Fibroblast of the aortic adventitia (primary cell): Measurements from ENCODE around the gene BCOR. TPM values are rescaled to one million over a fixed set of nuclear protein-coding genes. Genes with fewer than 3 reads are reported as not detected.

Experiments
- DNase-seq: peaks from one replicate; pipeline ENCODE4 v3.0.0-alpha.2; 2010; ENCODE audit warnings: low read depth
- H3K4me3 ChIP-seq: 2 replicates; pipeline ENCODE4 v1.5.1; 2011; ENCODE audit warnings: low read depth, mild to moderate bottlenecking, control low read depth, low read length, moderate library complexity
- total RNA-seq: library from RNA; depleted of rRNA; stranded (reverse); fragments of >200 nt; gene quantifications from 2 replicates; pipeline ENCODE4 v1.2.3, GENCODE V29; 2012; ENCODE audit warnings: low replicate concordance
- TF ChIP-seq, protein P1 (sequence below): IDR thresholded peaks from 2 replicates; pipeline ENCODE4 v1.5.1; 2011; ENCODE audit warnings: mild to moderate bottlenecking, low read length, control low read depth, inconsistent platforms; ENCODE audit not compliant: insufficient read depth

Gene BCOR
- total RNA-seq, 1 donor = 12.7 TPM

GRCh38 chrX:40080894-40081678 lies 16.7 kb downstream of the BCOR start:
- no peak for DNase-seq
- TF ChIP-seq, protein P1, sequence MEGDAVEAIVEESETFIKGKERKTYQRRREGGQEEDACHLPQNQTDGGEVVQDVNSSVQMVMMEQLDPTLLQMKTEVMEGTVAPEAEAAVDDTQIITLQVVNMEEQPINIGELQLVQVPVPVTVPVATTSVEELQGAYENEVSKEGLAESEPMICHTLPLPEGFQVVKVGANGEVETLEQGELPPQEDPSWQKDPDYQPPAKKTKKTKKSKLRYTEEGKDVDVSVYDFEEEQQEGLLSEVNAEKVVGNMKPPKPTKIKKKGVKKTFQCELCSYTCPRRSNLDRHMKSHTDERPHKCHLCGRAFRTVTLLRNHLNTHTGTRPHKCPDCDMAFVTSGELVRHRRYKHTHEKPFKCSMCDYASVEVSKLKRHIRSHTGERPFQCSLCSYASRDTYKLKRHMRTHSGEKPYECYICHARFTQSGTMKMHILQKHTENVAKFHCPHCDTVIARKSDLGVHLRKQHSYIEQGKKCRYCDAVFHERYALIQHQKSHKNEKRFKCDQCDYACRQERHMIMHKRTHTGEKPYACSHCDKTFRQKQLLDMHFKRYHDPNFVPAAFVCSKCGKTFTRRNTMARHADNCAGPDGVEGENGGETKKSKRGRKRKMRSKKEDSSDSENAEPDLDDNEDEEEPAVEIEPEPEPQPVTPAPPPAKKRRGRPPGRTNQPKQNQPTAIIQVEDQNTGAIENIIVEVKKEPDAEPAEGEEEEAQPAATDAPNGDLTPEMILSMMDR = no peak
- H3K4me3 ChIP-seq = no peak overlapping the region

- TF ChIP-seq, protein P1 = no peak
- DNase-seq = no peak
- H3K4me3 ChIP-seq = no peak overlapping the region
Measured at GRCh38 chrX:40079572-40079971, 18.2 kb downstream of the BCOR start.

DNA sequence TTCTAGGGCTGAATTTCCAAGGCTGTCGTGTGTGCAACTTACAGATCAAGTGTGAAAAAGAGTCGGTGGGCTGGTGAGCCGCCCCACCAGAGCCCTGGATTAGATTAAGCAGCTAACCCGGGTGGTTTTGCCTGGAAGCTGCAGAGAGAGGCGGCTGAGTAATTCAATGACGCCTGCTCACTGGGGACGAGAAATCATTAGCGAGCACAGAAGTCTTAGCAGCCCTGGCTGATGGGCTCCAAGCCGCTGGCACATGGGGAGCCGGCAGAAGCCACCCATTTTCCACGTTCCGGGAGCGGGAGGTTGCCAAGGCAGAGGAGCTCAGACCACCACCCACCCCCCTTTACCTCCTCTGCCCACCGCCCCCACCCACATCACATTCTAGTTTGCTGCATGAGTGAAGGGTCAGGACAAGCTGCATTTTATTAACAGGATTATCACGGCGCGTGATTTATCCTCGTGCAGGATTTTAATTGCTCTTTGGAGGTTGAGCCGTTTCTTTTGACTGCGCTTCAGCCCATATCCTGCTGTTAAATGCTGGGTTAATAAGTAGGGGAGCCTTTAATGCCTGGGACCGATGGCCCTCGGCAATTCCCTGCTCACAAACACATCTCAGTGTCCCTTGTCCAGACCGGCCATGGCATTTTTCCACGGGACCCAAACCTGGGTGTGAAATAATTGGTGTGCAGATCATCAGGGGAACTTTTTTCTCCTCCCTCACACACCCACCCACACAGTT lies 19.1 kb downstream of the BCOR start:
- no peak overlapping the region for H3K4me3 ChIP-seq
- TF ChIP-seq, protein P1 = no peak
- DNase-seq = no peak

GRCh38 chrX:40077906-40078305 lies 19.9 kb downstream of the BCOR start:
- TF ChIP-seq, protein P1 = no peak
- no peak overlapping the region for H3K4me3 ChIP-seq
- DNase-seq = no peak

DNA sequence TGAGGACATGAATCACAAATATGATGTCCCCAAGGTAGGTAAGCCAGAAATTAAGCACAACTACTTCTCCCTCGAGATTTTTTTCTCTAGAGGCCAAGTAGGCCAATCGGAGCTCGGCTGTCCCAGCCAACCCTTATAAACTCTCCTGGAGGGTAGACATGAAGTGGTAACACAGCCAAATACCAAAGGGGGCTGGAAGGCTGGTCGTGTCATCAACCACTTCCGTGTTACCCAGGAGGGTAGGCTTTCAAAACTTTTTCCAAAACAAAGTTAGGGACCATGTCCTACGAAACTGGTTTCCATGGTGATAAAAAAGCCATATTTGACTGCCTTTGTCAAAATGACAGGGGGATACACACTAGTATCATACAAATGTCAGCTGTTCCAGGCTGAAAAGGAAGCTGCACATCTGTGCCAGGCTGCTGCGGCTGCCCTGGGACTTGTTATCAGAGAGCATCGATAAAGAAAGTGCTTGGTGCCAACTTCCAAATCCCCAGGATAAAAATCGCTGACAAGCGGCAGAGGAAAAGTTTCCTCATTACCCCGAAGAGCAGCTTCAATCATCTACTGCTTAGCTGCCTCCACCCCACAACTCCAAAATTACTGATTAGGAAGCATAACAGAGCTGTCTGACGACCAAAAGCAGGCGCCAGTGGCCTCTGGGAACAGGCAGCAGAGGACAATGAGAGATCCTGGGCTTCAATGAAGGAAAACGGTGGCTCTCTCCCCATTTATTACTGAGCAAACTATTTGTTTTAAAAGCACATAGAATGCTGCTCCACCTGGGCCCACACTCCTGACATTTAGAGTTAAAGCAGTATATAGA lies 20.8 kb downstream of the BCOR start:
- no peak overlapping the region for H3K4me3 ChIP-seq
- DNase-seq = no peak
- TF ChIP-seq, protein P1 = no peak

GRCh38 chrX:40074959-40075332 lies 22.8 kb downstream of the BCOR start:
- TF ChIP-seq, protein P1 = no peak
- H3K4me3 ChIP-seq = no peak overlapping the region
- DNase-seq = no peak
